Neuronal stem cell (in vitro differentiated cells): ENCODE measurements around the gene FOXL3.

Experiments
- DNase-seq: peaks from one replicate; pipeline ENCODE4 v3.0.0-alpha.2; 2013; ENCODE audit warnings: low spot score
- H2AFZ ChIP-seq: one replicate; pipeline ENCODE4 v1.6.1; 2013; ENCODE audit warnings: mild to moderate bottlenecking, low read length, inconsistent platforms
- H2AK5ac ChIP-seq: 2 replicates; pipeline ENCODE4 v1.6.1; 2013; ENCODE audit warnings: low read depth, mild to moderate bottlenecking, inconsistent platforms, low read length, moderate library complexity, mixed read lengths
- H2BK120ac ChIP-seq: 2 replicates; pipeline ENCODE4 v1.6.1; 2013; ENCODE audit warnings: low read depth, mild to moderate bottlenecking, inconsistent platforms, low read length, moderate library complexity, mixed read lengths
- H2BK12ac ChIP-seq: one replicate; pipeline ENCODE4 v1.6.1; 2013; ENCODE audit warnings: low read length, inconsistent platforms
- H2BK15ac ChIP-seq: 2 replicates; pipeline ENCODE4 v1.6.1; 2013; ENCODE audit warnings: mild to moderate bottlenecking, low read length, inconsistent platforms, mixed read lengths
- H2BK5ac ChIP-seq: one replicate; pipeline ENCODE4 v1.6.1; 2013; ENCODE audit warnings: inconsistent platforms, mild to moderate bottlenecking, low read length, moderate library complexity
- H3K14ac ChIP-seq: one replicate; pipeline ENCODE4 v1.6.1; 2013; ENCODE audit warnings: low read length, inconsistent platforms
- H3K18ac ChIP-seq: 2 replicates; pipeline ENCODE4 v1.6.1; 2013; ENCODE audit warnings: low read length, inconsistent platforms
- H3K23ac ChIP-seq: 2 replicates; pipeline ENCODE4 v1.6.1; 2013; ENCODE audit warnings: low read depth, mild to moderate bottlenecking, mixed read lengths, low read length, inconsistent platforms; ENCODE audit not compliant: poor library complexity
- H3K27ac ChIP-seq: replicated peaks from 3 replicates; pipeline ENCODE4 v1.5.1; 2013; ENCODE audit warnings: low read length, inconsistent platforms
- H3K27me3 ChIP-seq, 3 experiments: 2 replicates each; pipeline ENCODE4 v1.6.1; 2013; ENCODE audit warnings: low read length in 3 of 3, mild to moderate bottlenecking in 2 of 3, inconsistent platforms in 1 of 3, low read depth in 1 of 3, mixed read lengths in 1 of 3, moderate library complexity in 1 of 3; ENCODE audit not compliant: control insufficient read depth in 3 of 3, insufficient read depth in 3 of 3
- H3K36me3 ChIP-seq, 2 donors: replicated peaks in 1 of 2; 2 replicates each; pipeline ENCODE4 v1.6.1; 2013; ENCODE audit warnings: low read length in 2 of 2; ENCODE audit not compliant: control insufficient read depth in 2 of 2, insufficient read depth in 2 of 2
- H3K4ac ChIP-seq: 2 replicates; pipeline ENCODE4 v1.6.1; 2013; ENCODE audit warnings: inconsistent platforms, mild to moderate bottlenecking, low read length, moderate library complexity
- H3K4me1 ChIP-seq, 2 donors: 1 replicate in 1 of 2; 2 replicates in 1 of 2; pipeline ENCODE4 v1.6.1; 2013; ENCODE audit warnings: low read length in 2 of 2, low read depth in 1 of 2; ENCODE audit not compliant: control insufficient read depth in 2 of 2, insufficient read depth in 1 of 2
- H3K4me2 ChIP-seq: one replicate; pipeline ENCODE4 v1.6.1; 2013; ENCODE audit warnings: mild to moderate bottlenecking, low read length, inconsistent platforms; ENCODE audit not compliant: insufficient read depth, poor library complexity, severe bottlenecking
- H3K4me3 ChIP-seq, 2 donors: 2 replicates each; pipeline ENCODE4 v1.5.1; 2013; ENCODE audit warnings: low read length in 2 of 2, mild to moderate bottlenecking in 2 of 2, inconsistent platforms in 1 of 2, moderate library complexity in 1 of 2
- H3K79me1 ChIP-seq: one replicate; pipeline ENCODE4 v1.6.1; 2013; ENCODE audit warnings: low read depth, mild to moderate bottlenecking, inconsistent platforms, low read length, moderate library complexity
- H3K9ac ChIP-seq: one replicate; pipeline ENCODE4 v1.6.1; 2013; ENCODE audit warnings: mild to moderate bottlenecking, low read depth, low read length, inconsistent platforms; ENCODE audit not compliant: poor library complexity
- H3K9me3 ChIP-seq, 2 donors: replicated peaks in 1 of 2; 2 replicates each; pipeline versions ENCODE3 to v1.6.1; 2013; ENCODE audit warnings: low read length in 2 of 2, mild to moderate bottlenecking in 2 of 2, inconsistent platforms in 1 of 2, low read depth in 1 of 2, mixed read lengths in 1 of 2, moderate library complexity in 1 of 2; ENCODE audit not compliant: control insufficient read depth in 2 of 2, insufficient read depth in 1 of 2
- H4K8ac ChIP-seq: one replicate; pipeline ENCODE4 v1.6.1; 2013; ENCODE audit warnings: low read depth, mild to moderate bottlenecking, inconsistent platforms, low read length, moderate library complexity
- H4K91ac ChIP-seq: one replicate; pipeline ENCODE4 v1.6.1; 2013; ENCODE audit warnings: low read length, low read depth, mild to moderate bottlenecking, inconsistent platforms; ENCODE audit not compliant: poor library complexity
- WGBS, 2 donors: extraction: QIAGEN DNeasy Blood & Tissue Kit; methylation state at CpG; one replicate each; pipeline ENCODE4 v1.1.7; 2013; ENCODE audit warnings: missing lambda C conversion rate in 2 of 2, mixed read lengths in 1 of 2; ENCODE audit not compliant: insufficient read length in 2 of 2, insufficient replicate concordance in 1 of 2; ENCODE audit errors: extremely low coverage in 2 of 2; 5-methylcytosine and 5-hydroxymethylcytosine counted together

FOXL3 gene

GRCh38 chr7:312424-312823 is 22.5 kb downstream of the FOXL3 start:
- no peak overlapping the region for H3K14ac ChIP-seq
- no peak overlapping the region for H2BK120ac ChIP-seq
- no peak for DNase-seq
- no peak overlapping the region for H3K4me2 ChIP-seq
- no peak overlapping the region for H3K4ac ChIP-seq
- H3K9ac ChIP-seq = no peak overlapping the region
- H3K27me3 ChIP-seq = peaks cover 0 to 15% (median 0%) of the 10 kb centered on the region in 3 experiments
- peaks cover 0 to 2% of the 10 kb centered on the region in 2 donors for H3K9me3 ChIP-seq
- H3K18ac ChIP-seq = no peak overlapping the region
- H3K23ac ChIP-seq = no peak overlapping the region
- no peak overlapping the region for H3K4me3 ChIP-seq
- H2BK5ac ChIP-seq = no peak overlapping the region
- no peak overlapping the region for H2AFZ ChIP-seq
- H4K8ac ChIP-seq = no peak overlapping the region
- no peaks in the 10 kb centered on the region for H3K36me3 ChIP-seq
- WGBS, 2 donors = no CpG with 5 or more reads among the region's 6 CpGs
- H2BK15ac ChIP-seq = no peak overlapping the region
- no peak overlapping the region for H2AK5ac ChIP-seq
- no peak overlapping the region for H2BK12ac ChIP-seq
- H4K91ac ChIP-seq = no peak overlapping the region
- H3K79me1 ChIP-seq = no peaks in the 10 kb centered on the region
- no peak overlapping the region for H3K27ac ChIP-seq
- H3K4me1 ChIP-seq = no peaks in the 10 kb centered on the region

DNA sequence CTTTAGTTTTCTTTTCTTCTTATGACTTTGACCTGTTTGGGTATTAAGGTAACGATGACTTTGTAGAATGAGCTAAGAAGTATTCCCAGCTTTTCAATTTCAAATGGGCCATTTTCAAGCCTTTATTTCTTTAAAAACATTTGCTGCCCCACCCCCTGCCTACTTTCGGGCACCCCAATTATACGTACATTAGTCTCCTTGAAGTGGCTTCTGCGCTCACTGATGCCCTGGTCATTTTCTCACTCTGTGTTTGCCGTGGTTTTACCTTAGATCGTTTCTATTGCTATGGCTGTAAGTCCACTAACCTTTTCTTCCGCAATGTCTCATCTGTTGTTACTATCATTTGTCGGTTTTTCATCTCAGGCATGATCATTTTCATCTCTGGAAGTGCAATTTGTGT is 24.9 kb downstream of the FOXL3 start:
- no peak overlapping the region for H2BK5ac ChIP-seq
- H2AFZ ChIP-seq = no peak overlapping the region
- peaks cover 0 to 3% of the 10 kb centered on the region in 2 donors for H3K9me3 ChIP-seq
- DNase-seq = no peak
- no peak overlapping the region for H2BK12ac ChIP-seq
- H3K18ac ChIP-seq = no peak overlapping the region
- H3K27me3 ChIP-seq = peaks cover 0 to 15% (median 0%) of the 10 kb centered on the region in 3 experiments
- H4K8ac ChIP-seq = no peak overlapping the region
- no peak overlapping the region for H2AK5ac ChIP-seq
- H3K4me1 ChIP-seq = no peaks in the 10 kb centered on the region
- H3K23ac ChIP-seq = no peak overlapping the region
- WGBS, 2 donors = no CpG with 5 or more reads among the region's 8 CpGs
- no peak overlapping the region for H3K4me2 ChIP-seq
- no peak overlapping the region for H2BK120ac ChIP-seq
- no peak overlapping the region for H3K4ac ChIP-seq
- H3K36me3 ChIP-seq = no peaks in the 10 kb centered on the region
- no peak overlapping the region for H2BK15ac ChIP-seq
- H3K4me3 ChIP-seq = no peak overlapping the region
- no peak overlapping the region for H3K9ac ChIP-seq
- no peaks in the 10 kb centered on the region for H3K79me1 ChIP-seq
- H3K14ac ChIP-seq = no peak overlapping the region
- H4K91ac ChIP-seq = no peak overlapping the region
- H3K27ac ChIP-seq = no peak overlapping the region

- no peak overlapping the region for H3K27ac ChIP-seq
- no peak overlapping the region for H4K8ac ChIP-seq
- H2AFZ ChIP-seq = no peak overlapping the region
- no peak overlapping the region for H2BK15ac ChIP-seq
- no peak overlapping the region for H3K23ac ChIP-seq
- no peak overlapping the region for H2BK12ac ChIP-seq
- no peak overlapping the region for H3K4me2 ChIP-seq
- no peak overlapping the region for H3K14ac ChIP-seq
- no peaks in the 10 kb centered on the region for H3K79me1 ChIP-seq
- no peak overlapping the region for H3K9ac ChIP-seq
- peaks cover 0 to 15% (median 3%) of the 10 kb centered on the region in 3 experiments for H3K27me3 ChIP-seq
- DNase-seq = no peak
- no peak overlapping the region for H2BK120ac ChIP-seq
- H3K4me3 ChIP-seq = no peak overlapping the region
- WGBS, 2 donors = no CpG with 5 or more reads among the region's 16 CpGs
- H3K4ac ChIP-seq = no peak overlapping the region
- H4K91ac ChIP-seq = no peak overlapping the region
- H3K36me3 ChIP-seq = no peaks in the 10 kb centered on the region
- H2BK5ac ChIP-seq = no peak overlapping the region
- H3K4me1 ChIP-seq = no peaks in the 10 kb centered on the region
- no peak overlapping the region for H2AK5ac ChIP-seq
- H3K18ac ChIP-seq = no peak overlapping the region
- peaks cover 0 to 5% of the 10 kb centered on the region in 2 donors for H3K9me3 ChIP-seq
These were observed 25.7 kb downstream of the FOXL3 start for GRCh38 chr7:315516-316265.

GRCh38 chr7:317643-318405 is 27.9 kb downstream of the FOXL3 start:
- no peak overlapping the region for H4K8ac ChIP-seq
- no peak overlapping the region for H3K4ac ChIP-seq
- no peak for DNase-seq
- peaks cover 0 to 18% (median 5%) of the 10 kb centered on the region in 3 experiments for H3K27me3 ChIP-seq
- H3K36me3 ChIP-seq = no peaks in the 10 kb centered on the region
- H3K79me1 ChIP-seq = no peaks in the 10 kb centered on the region
- H3K27ac ChIP-seq = no peak overlapping the region
- H2BK15ac ChIP-seq = no peak overlapping the region
- no peak overlapping the region for H3K4me2 ChIP-seq
- no peak overlapping the region for H2BK5ac ChIP-seq
- H3K18ac ChIP-seq = no peak overlapping the region
- H2BK120ac ChIP-seq = no peak overlapping the region
- no CpG with 5 or more reads among the region's 27 CpGs for WGBS, 2 donors
- H3K23ac ChIP-seq = peak overlapping the region; percentile 18
- H3K4me1 ChIP-seq = peaks cover 0 to 1% of the 10 kb centered on the region in 2 donors
- peaks cover 0 to 5% of the 10 kb centered on the region in 2 donors for H3K9me3 ChIP-seq
- H2BK12ac ChIP-seq = no peak overlapping the region
- no peak overlapping the region for H3K14ac ChIP-seq
- no peak overlapping the region for H2AK5ac ChIP-seq
- H4K91ac ChIP-seq = no peak overlapping the region
- H2AFZ ChIP-seq = no peak overlapping the region
- no peak overlapping the region for H3K4me3 ChIP-seq
- no peak overlapping the region for H3K9ac ChIP-seq
